GM19372 (cell line): ENCODE results near the gene SLC43A1.
"Not testable (repeated sequence)": the region's sequence is repeated elsewhere in the genome, so short reads cannot be mapped to it uniquely, and the experiment has no call there.

Experiments used
- ATAC-seq: cut with Tn5 transposase; IDR thresholded peaks from one replicate; pipeline ENCODE4 v1.9.1; 2021; ENCODE audit warnings: mild to moderate bottlenecking, low read depth, moderate library complexity; ENCODE audit not compliant: unreplicated experiment

SLC43A1 gene

GRCh38 chr11:57463671-57464538 is 51.6 kb downstream of the SLC43A1 start:
- ATAC-seq = no peak

GRCh38 chr11:57462597-57462996 is 52.9 kb downstream of the SLC43A1 start:
- no peak for ATAC-seq

GRCh38 chr11:57461841-57462489 is 53.5 kb downstream of the SLC43A1 start:
- no peak for ATAC-seq

- ATAC-seq = no peak
Observed at GRCh38 chr11:57460758-57461749, 54.4 kb downstream of the SLC43A1 start.

- no peak for ATAC-seq
Observed at GRCh38 chr11:57460022-57460757, 55.3 kb downstream of the SLC43A1 start, which contains the start of gene RTN4RL2. TSS of gene RTN4RL2 (plus strand) at chr11:57460528. CDS start at chr11:57460866, 338 bp downstream.

- no peak for ATAC-seq
Observed at GRCh38 chr11:57459164-57460021, 56.1 kb downstream of the SLC43A1 start.

GRCh38 chr11:57458410-57459163 is 56.9 kb downstream of the SLC43A1 start:
- ATAC-seq = no peak

- ATAC-seq = no peak
Observed at GRCh38 chr11:57458060-57458409, 57.5 kb downstream of the SLC43A1 start.

GRCh38 chr11:57457643-57458023 is 57.9 kb downstream of the SLC43A1 start:
- peak; percentile 38 for ATAC-seq

- peak; percentile 76 for ATAC-seq
Observed at GRCh38 chr11:57456960-57457642, 58.4 kb downstream of the SLC43A1 start.

GRCh38 chr11:57453543-57454177 is 61.8 kb downstream of the SLC43A1 start:
- ATAC-seq = no peak

- no peak for ATAC-seq
Observed at GRCh38 chr11:57446055-57446454, 69.4 kb downstream of the SLC43A1 start.

GRCh38 chr11:57445122-57445394 is 70.4 kb downstream of the SLC43A1 start:
- not testable (repeated sequence) for ATAC-seq

- ATAC-seq = no peak
Observed at GRCh38 chr11:57444362-57445121, 71.0 kb downstream of the SLC43A1 start.

GRCh38 chr11:57440744-57441414 is 74.6 kb downstream of the SLC43A1 start:
- no peak for ATAC-seq

GRCh38 chr11:57439786-57440185 is 75.7 kb downstream of the SLC43A1 start:
- ATAC-seq = no peak
